ENCODE measurements around the gene TMEM258. TPM values are rescaled to one million over a fixed set of nuclear protein-coding genes. Genes with fewer than 3 reads are reported as not detected.

Gene TMEM258
- total and polyA plus RNA-seq, 9 of the 15 experiments (the other 6 are each of a cell fraction or from before 2014, with no cell fraction given): 97.2 to 856 (median 231) TPM

DNA sequence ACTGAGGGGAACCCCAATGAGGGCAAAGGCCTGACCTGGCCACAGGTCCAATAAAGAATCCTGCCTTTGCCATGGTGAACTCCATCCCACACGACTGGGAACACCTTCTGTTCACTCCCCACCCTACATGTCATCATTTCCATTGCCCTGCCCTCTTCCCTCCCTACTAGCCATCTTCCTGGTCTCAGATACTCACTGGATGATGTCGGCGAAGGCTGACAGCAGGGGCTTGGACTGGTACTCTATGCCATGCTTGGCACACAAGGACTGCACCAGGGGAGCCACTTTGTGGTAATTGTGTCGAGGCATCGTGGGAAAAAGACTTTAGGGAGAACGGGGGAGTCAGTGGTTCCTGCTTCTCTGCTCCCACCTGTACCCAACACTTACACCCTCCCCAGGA is 10.2 kb upstream of the TMEM258 start (continued):
- TF ChIP-seq REST (IDR thresholded peaks at IDR 0.05; ENCODE audit: borderline replicate concordance): no peak
- no peak for TF ChIP-seq REST (CRISPR knock-in tag; IDR thresholded peaks at IDR 0.05; ENCODE audit: low read depth)
- TF ChIP-seq ZNF384 (IDR thresholded peaks at IDR 0.05; ENCODE audit: low read depth, low read length): no peak
- no peak for TF ChIP-seq ZEB2 (IDR thresholded peaks at IDR 0.05)
- TF ChIP-seq, protein P1, sequence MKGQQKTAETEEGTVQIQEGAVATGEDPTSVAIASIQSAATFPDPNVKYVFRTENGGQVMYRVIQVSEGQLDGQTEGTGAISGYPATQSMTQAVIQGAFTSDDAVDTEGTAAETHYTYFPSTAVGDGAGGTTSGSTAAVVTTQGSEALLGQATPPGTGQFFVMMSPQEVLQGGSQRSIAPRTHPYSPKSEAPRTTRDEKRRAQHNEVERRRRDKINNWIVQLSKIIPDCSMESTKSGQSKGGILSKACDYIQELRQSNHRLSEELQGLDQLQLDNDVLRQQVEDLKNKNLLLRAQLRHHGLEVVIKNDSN (CRISPR knock-in tag; IDR thresholded peaks at IDR 0.05): 0 out of 2 replicates have a peak, but pooled peaks have one; percentile 2
- TF ChIP-seq PHF21A (IDR thresholded peaks at IDR 0.05; ENCODE audit: borderline replicate concordance, low read depth): no peak
- no peak for TF ChIP-seq KAT7 (CRISPR knock-in tag; IDR thresholded peaks at IDR 0.05; ENCODE audit: borderline replicate concordance)
- TF ChIP-seq MAZ (CRISPR knock-in tag; conservative IDR thresholded peaks at IDR 0.05 in 1 of 2, IDR thresholded peaks at IDR 0.05 in 1 of 2): no peak
- peak; percentile 6; the same call in 1 of the 2 replicates for TF ChIP-seq RBFOX2 (IDR thresholded peaks at IDR 0.05; ENCODE audit: low read depth, low read length)

Data from K562 (cell line).